ENCODE data around the gene ADRB1. TPM values are rescaled to one million over a fixed set of nuclear protein-coding genes. Genes with fewer than 3 reads are reported as not detected.

ADRB1 gene
- total RNA-seq, 1 donor from 2014 or later: not detected

DNA sequence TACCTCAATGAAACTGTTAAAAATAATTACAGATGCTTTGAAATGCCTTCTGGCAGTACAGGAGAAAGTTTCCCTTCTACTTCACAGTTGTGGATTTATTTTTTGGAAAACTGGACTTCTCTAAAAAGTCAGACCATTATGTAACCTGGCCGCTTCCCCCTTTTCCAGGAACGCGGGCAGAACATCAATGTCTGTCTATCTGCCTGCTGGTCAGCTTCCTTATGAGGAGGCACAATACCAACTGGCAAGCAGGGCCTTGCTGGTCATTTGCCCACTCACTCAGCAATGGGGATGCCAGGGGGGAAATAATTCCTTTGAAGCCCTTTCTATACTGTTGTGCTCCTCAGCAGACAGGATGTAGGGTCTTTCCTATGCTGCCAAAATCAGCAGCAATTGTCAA lies 22.5 kb upstream of the ADRB1 start:
- no peak overlapping the region for H3K4me3 Mint-ChIP-seq (ENCODE audit: unreplicated experiment)
- peaks cover 8% of the 10 kb centered on the region for H3K27me3 Mint-ChIP-seq (ENCODE audit: unreplicated experiment)
- DNase-seq (ENCODE audit: low spot score): no peak
- H3K4me1 Mint-ChIP-seq (ENCODE audit: unreplicated experiment): peaks cover 4% of the 10 kb centered on the region
- no peak overlapping the region for H3K27ac Mint-ChIP-seq (ENCODE audit: unreplicated experiment)
- H3K36me3 Mint-ChIP-seq (ENCODE audit: low read depth, unreplicated experiment): no peaks in the 10 kb centered on the region
- H3K9me3 Mint-ChIP-seq (ENCODE audit: unreplicated experiment): no peaks in the 10 kb centered on the region
- TF ChIP-seq, protein P1, sequence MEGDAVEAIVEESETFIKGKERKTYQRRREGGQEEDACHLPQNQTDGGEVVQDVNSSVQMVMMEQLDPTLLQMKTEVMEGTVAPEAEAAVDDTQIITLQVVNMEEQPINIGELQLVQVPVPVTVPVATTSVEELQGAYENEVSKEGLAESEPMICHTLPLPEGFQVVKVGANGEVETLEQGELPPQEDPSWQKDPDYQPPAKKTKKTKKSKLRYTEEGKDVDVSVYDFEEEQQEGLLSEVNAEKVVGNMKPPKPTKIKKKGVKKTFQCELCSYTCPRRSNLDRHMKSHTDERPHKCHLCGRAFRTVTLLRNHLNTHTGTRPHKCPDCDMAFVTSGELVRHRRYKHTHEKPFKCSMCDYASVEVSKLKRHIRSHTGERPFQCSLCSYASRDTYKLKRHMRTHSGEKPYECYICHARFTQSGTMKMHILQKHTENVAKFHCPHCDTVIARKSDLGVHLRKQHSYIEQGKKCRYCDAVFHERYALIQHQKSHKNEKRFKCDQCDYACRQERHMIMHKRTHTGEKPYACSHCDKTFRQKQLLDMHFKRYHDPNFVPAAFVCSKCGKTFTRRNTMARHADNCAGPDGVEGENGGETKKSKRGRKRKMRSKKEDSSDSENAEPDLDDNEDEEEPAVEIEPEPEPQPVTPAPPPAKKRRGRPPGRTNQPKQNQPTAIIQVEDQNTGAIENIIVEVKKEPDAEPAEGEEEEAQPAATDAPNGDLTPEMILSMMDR (IDR thresholded peaks at IDR 0.05; ENCODE audit: unreplicated experiment): no peak

DNA sequence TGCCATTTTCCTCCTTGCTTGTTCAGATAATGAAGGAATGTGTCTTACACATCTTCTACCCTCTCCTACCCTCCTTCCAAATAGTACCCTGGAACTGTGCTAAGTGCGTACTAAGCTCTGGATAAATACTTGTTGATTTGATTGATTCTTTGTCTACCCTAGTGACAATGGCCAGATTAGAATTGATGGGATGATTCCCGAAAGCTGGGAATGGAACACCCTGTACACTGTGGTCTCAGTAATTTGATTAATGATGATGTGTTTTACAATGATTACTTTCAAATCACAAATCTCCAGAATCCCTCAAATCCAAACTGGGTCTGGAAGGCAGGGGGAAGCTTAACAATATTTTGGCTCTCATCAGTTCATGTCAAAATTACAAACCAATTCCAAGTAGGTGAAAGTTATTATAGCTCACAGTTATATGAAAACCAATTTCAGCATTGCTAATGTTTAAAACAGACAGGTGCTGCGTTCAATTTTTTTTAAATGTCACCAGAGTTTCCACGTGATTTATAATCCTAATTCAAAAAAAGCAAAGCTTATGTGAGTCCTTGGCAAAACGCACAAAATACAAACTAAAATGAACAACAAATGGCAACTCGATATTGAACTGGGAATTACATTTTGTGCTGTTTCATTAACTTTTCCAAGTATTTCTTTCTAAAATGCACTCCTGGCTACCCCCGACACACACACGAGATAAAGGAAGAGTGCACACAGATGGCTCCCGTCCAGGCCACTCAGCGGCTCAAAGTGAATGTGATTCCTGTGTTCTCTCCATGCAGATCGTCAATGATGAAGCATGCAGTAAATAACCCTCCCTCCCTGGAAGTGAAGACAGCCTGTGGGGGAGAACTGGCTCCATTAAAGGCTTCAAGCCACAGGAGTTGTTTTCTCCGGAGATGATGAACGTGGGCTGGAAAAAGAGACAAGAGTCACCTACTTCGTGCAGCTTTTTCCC lies 21.7 kb upstream of the ADRB1 start:
- H3K27me3 Mint-ChIP-seq (ENCODE audit: unreplicated experiment): peaks cover 8% of the 10 kb centered on the region
- H3K36me3 Mint-ChIP-seq (ENCODE audit: low read depth, unreplicated experiment): no peaks in the 10 kb centered on the region
- H3K4me1 Mint-ChIP-seq (ENCODE audit: unreplicated experiment): peaks cover 4% of the 10 kb centered on the region
- DNase-seq (ENCODE audit: low spot score): no peak
- no peak overlapping the region for H3K4me3 Mint-ChIP-seq (ENCODE audit: unreplicated experiment)
- TF ChIP-seq, protein P1 (IDR thresholded peaks at IDR 0.05; ENCODE audit: unreplicated experiment): no peak
- H3K27ac Mint-ChIP-seq (ENCODE audit: unreplicated experiment): no peak overlapping the region
- H3K9me3 Mint-ChIP-seq (ENCODE audit: unreplicated experiment): no peaks in the 10 kb centered on the region

DNA sequence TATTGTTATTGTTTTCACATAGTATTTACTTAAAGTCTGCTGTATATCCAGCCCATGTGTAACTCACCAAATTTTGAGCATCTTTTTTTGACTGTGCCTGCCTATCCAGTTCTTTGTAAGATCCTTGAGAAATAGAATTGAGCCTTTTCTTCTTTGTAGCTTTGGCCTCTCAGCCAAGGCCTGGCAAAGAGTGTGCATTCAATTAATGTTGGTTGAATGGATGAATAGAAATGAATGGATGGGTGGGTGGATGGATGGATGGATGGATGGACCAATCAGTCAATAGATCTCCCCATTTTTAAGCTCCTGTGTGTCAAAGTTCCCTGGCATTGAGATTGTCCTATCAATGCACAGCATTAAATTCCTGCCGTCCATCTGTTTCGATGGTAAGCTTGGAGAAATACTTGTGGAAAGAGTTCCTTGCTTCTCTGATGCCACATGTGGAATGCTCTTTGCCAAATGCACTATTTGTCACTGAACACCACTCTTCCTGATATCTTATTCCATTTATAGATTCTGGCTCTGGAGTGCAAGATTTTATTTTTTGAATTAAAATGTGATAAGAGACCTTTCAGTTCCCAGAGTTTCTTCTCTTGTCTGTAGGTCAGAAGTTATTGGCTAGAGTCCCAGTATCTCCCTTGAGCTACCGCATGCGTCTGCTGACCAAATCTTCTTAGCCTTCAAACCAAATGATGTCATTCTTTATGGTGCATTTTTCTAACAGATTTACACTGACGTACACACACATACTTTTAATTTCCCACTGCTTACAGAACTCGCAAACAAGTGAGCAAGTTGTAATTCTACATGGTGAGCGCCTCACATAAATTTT lies 20.7 kb upstream of the ADRB1 start:
- H3K36me3 Mint-ChIP-seq (ENCODE audit: low read depth, unreplicated experiment): no peaks in the 10 kb centered on the region
- no peaks in the 10 kb centered on the region for H3K9me3 Mint-ChIP-seq (ENCODE audit: unreplicated experiment)
- TF ChIP-seq, protein P1 (IDR thresholded peaks at IDR 0.05; ENCODE audit: unreplicated experiment): no peak
- no peak for DNase-seq (ENCODE audit: low spot score)
- peaks cover 4% of the 10 kb centered on the region for H3K4me1 Mint-ChIP-seq (ENCODE audit: unreplicated experiment)
- H3K27ac Mint-ChIP-seq (ENCODE audit: unreplicated experiment): no peak overlapping the region
- H3K27me3 Mint-ChIP-seq (ENCODE audit: unreplicated experiment): peaks cover 3% of the 10 kb centered on the region
- no peak overlapping the region for H3K4me3 Mint-ChIP-seq (ENCODE audit: unreplicated experiment)

GRCh38 chr10:114024876-114025610 lies 18.6 kb upstream of the ADRB1 start:
- no peak overlapping the region for H3K4me3 Mint-ChIP-seq (ENCODE audit: unreplicated experiment)
- peaks cover 3% of the 10 kb centered on the region for H3K27me3 Mint-ChIP-seq (ENCODE audit: unreplicated experiment)
- DNase-seq (ENCODE audit: low spot score): no peak
- H3K9me3 Mint-ChIP-seq (ENCODE audit: unreplicated experiment): no peaks in the 10 kb centered on the region
- no peaks in the 10 kb centered on the region for H3K36me3 Mint-ChIP-seq (ENCODE audit: low read depth, unreplicated experiment)
- H3K4me1 Mint-ChIP-seq (ENCODE audit: unreplicated experiment): peaks cover 4% of the 10 kb centered on the region
- TF ChIP-seq, protein P1 (IDR thresholded peaks at IDR 0.05; ENCODE audit: unreplicated experiment): no peak
- no peak overlapping the region for H3K27ac Mint-ChIP-seq (ENCODE audit: unreplicated experiment)
